ENCODE data around the gene ANKEF1. TPM values are rescaled to one million over a fixed set of nuclear protein-coding genes. Genes with fewer than 3 reads are reported as not detected.
"Not testable (repeated sequence)": the region's sequence is repeated elsewhere in the genome, so short reads cannot be mapped to it uniquely, and the experiment has no call there.

Gene ANKEF1
- total and polyA plus RNA-seq, 5 donors from 2014 or later = 1.1 to 6.0 (median 3.9) TPM

DNA sequence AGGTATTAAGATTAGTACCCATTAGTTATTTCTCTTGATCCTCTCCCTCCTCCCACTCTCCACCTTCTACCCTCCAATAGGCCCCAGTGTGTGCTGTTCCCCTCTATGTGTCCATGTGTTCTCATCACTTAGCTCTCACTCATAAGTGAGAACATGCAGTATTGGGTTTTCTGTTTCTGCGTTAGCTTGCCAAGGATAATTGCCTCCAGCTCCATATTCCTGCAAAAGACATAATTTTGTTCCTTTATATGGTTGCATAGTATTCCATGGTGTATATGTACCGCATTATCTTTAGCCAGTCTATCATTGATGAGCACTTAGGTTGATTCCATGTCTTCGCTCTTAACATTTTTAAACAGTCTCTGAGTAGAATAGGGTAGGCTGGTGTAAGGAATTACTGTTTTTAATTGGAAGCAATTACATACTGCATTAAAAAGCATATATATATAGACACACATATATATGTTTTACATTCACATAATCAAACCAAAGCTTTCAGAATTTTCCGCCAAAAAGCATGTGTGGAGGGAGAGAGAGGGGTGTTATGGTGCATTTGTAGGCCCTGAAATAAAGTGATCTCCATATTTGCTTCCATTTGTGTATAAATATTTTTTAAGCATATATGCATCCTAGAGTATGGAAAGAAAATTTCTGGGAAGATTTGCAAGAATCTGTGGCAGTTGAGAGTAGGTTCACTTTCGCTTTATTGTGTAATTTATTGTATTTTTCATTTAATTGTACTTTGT lies 709 bp upstream of the ANKEF1 start:
- no peaks in the 10 kb centered on the region for H3K9me3 Mint-ChIP-seq
- H3K27me3 ChIP-seq (ENCODE audit: control insufficient read depth, insufficient read depth, low read length) = no peaks in the 10 kb centered on the region

DNA sequence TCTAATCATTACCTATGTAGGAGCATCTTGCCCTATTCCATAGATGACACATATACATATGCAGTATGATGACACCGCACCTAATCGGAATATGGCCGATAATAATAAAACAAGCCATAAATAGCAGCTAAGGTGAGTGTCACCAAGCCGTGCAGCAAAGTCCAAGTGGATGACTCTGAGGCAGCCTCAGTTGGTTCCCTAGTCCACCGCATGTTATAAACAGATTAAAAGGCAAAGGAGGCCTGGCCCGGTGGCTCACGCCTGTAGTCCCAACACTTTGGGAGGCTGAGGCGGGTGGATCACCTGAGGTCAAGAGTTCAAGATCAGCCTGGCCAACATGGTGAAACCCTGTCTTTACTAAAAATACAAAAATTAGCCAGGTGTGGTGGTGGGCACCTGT lies 1.5 kb downstream of the ANKEF1 start:
- H3K36me3 ChIP-seq (ENCODE audit: control insufficient read depth, insufficient read depth, low read length); H3K27ac ChIP-seq (ENCODE audit: insufficient read depth, low read length, poor library complexity, severe bottlenecking); ATAC-seq (ENCODE audit: low read depth in 2 of 2); H3K27me3 ChIP-seq (ENCODE audit: control insufficient read depth, insufficient read depth, low read length); H3K36me3 Mint-ChIP-seq; H3K4me3 ChIP-seq (ENCODE audit: low read depth, low read length); DNase-seq; H3K9me3 Mint-ChIP-seq; H3K9me3 ChIP-seq (ENCODE audit: control insufficient read depth in 2 of 2, low read length in 2 of 2): not testable (repeated sequence)
- H3K4me1 ChIP-seq (ENCODE audit: control insufficient read depth, insufficient read depth, low read length, poor library complexity, severe bottlenecking) = peaks cover 15% of the 10 kb centered on the region
- H3K27me3 Mint-ChIP-seq = peaks cover 11% of the 10 kb centered on the region
- peak overlapping the region in 1 of 3 donors; percentile 67 for H3K27ac Mint-ChIP-seq
- peak overlapping the region in 2 of 4 donors; percentile 76 to 82 for H3K4me3 Mint-ChIP-seq
- peaks cover 7 to 25% (median 18%) of the 10 kb centered on the region in 4 donors for H3K4me1 Mint-ChIP-seq

More for the DNA sequence above, 709 bp upstream of the ANKEF1 start:
- Histone ChIP-seq H3K4me1 (ENCODE audit: control insufficient read depth, insufficient read depth, low read length, poor library complexity, severe bottlenecking) (peaks cover 15% of the 10 kb centered on the region), H3K9me3 (ENCODE audit: control insufficient read depth in 2 of 2, low read length in 2 of 2) (no peaks in the 10 kb centered on the region), H3K36me3 (ENCODE audit: control insufficient read depth, insufficient read depth, low read length) (no peaks in the 10 kb centered on the region), H3K4me3 (ENCODE audit: low read depth, low read length) (peak overlapping the region; percentile 21), H3K27ac (ENCODE audit: insufficient read depth, low read length, poor library complexity, severe bottlenecking) (no peak overlapping the region)
- DNase-seq (no peak), ATAC-seq (ENCODE audit: low read depth in 2 of 2) (no peak)
- peaks cover 7 to 21% (median 16%) of the 10 kb centered on the region in 4 donors for H3K4me1 Mint-ChIP-seq
- peaks cover 5% of the 10 kb centered on the region for H3K36me3 Mint-ChIP-seq
- H3K27ac Mint-ChIP-seq = no peak overlapping the region
- H3K27me3 Mint-ChIP-seq = peaks cover 23% of the 10 kb centered on the region
- H3K4me3 Mint-ChIP-seq = peak overlapping the region; percentile 7 to 86 (median 60)

DNA sequence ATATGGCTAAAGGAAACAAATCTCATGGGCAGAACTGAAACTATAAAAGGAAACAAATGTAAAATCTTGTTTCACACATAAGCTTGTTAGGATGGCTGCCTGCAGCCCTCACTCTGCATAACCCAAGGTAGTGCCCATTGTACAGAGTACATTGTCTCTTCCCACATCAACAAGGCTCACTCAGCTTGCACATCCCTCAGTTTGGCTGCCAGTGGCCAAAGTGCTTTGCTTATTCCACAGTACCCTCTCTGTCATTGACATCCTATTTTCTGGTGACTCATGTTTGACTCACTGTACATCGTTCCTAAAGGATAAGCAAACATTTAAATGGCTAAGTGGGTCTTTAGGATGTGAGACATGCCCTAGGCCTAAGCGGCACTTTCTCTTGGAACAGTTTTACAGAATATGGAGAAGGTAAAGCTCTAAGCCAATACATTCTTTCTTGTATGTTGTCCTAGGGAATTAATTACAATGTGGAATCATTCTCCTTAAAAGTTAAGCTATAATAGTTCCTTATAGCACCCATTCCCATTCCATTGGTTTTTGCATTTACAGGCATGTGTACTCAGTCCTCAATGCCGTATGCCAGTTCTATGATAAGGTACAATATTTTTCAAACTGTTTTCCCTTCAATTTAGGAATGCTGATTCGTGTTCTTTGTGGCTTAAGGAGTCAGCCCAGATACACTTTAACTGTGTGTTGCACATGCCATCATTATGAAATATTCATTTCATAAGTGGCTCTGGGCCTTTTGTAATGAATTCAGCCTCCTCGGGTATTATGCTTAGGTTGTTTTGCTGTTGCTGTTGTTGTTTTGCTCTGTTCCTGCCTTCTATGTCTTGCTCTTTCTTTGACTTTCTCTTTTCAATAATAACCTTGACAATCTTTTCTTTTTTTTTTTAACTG lies 5.5 kb downstream of the ANKEF1 start:
- no peaks in the 10 kb centered on the region for H3K27me3 ChIP-seq (ENCODE audit: control insufficient read depth, insufficient read depth, low read length)

DNA sequence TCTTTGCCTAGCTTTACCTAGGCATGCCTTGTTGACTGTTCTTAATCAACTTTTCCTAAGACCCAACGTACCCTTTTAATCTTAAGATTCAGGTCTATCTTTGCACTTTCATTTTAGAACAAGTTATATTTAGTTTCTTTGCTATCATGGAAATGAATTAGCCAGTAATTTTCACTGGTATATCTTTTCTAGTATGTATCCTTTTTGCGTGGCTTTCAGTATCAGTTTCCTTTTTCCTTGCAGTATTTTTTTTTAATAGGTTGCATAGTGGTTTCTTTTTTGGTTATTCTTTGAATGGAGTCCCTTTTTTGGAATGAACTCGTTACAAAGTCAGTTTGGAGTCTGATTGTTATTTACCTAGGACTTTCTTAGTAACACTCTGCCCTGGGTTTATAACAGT lies 7.3 kb downstream of the ANKEF1 start:
- no peaks in the 10 kb centered on the region for H3K9me3 ChIP-seq (ENCODE audit: control insufficient read depth in 2 of 2, low read length in 2 of 2)
- Mint-ChIP-seq H3K9me3 (no peaks in the 10 kb centered on the region), H3K4me1 (peaks cover 0 to 16% (median 7%) of the 10 kb centered on the region in 4 donors), H3K4me3 (no peak overlapping the region), H3K36me3 (peaks cover 23% of the 10 kb centered on the region), H3K27ac (no peak overlapping the region), H3K27me3 (no peaks in the 10 kb centered on the region)
- DNase-seq (no peak), ATAC-seq (ENCODE audit: low read depth in 2 of 2) (no peak)
- no peaks in the 10 kb centered on the region for H3K4me1 ChIP-seq (ENCODE audit: control insufficient read depth, insufficient read depth, low read length, poor library complexity, severe bottlenecking)
- no peak overlapping the region for H3K4me3 ChIP-seq (ENCODE audit: low read depth, low read length)
- no peak overlapping the region for H3K27ac ChIP-seq (ENCODE audit: insufficient read depth, low read length, poor library complexity, severe bottlenecking)
- H3K36me3 ChIP-seq (ENCODE audit: control insufficient read depth, insufficient read depth, low read length) = peaks cover 4% of the 10 kb centered on the region
- H3K27me3 ChIP-seq (ENCODE audit: control insufficient read depth, insufficient read depth, low read length) = no peaks in the 10 kb centered on the region

More for the DNA sequence above, 5.5 kb downstream of the ANKEF1 start:
- no peaks in the 10 kb centered on the region for H3K9me3 Mint-ChIP-seq
- ATAC-seq (ENCODE audit: low read depth in 2 of 2) = no peak
- no peak overlapping the region for H3K4me3 ChIP-seq (ENCODE audit: low read depth, low read length)
- H3K9me3 ChIP-seq (ENCODE audit: control insufficient read depth in 2 of 2, low read length in 2 of 2) = no peaks in the 10 kb centered on the region
- H3K36me3 ChIP-seq (ENCODE audit: control insufficient read depth, insufficient read depth, low read length) = peaks cover 4% of the 10 kb centered on the region
- H3K4me1 ChIP-seq (ENCODE audit: control insufficient read depth, insufficient read depth, low read length, poor library complexity, severe bottlenecking) = peaks cover 5% of the 10 kb centered on the region
- H3K4me1 Mint-ChIP-seq = peaks cover 6 to 25% (median 20%) of the 10 kb centered on the region in 4 donors
- peaks cover 18% of the 10 kb centered on the region for H3K36me3 Mint-ChIP-seq
- DNase-seq = no peak
- H3K27ac Mint-ChIP-seq = no peak overlapping the region
- H3K27me3 Mint-ChIP-seq = no peaks in the 10 kb centered on the region
- H3K27ac ChIP-seq (ENCODE audit: insufficient read depth, low read length, poor library complexity, severe bottlenecking) = no peak overlapping the region
- H3K4me3 Mint-ChIP-seq = peak overlapping the region in 2 of 4 donors; percentile 21 to 34

DNA sequence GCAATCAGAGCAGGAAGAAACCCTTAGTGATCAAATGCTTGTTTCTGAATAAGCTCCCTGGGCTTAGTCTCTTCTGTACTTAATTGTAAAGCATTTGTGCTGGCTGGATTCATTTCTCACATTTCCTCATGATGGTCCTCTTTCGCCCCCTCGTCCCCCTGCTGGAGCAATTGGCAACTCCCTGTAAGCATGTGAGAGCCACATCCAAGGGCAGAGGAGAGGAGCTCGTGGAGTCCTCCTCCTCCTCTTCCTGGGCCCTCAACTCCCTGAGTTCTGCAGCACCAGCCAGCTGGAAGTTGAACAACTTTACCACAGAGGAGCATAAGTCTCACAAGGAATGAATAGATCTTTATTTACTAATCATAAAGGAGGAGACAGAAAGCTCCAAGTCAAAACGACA lies 12.6 kb downstream of the ANKEF1 start:
- peaks cover 26% of the 10 kb centered on the region for H3K36me3 Mint-ChIP-seq
- no peak overlapping the region for H3K4me3 ChIP-seq (ENCODE audit: low read depth, low read length)
- no peak for DNase-seq
- peaks cover 4% of the 10 kb centered on the region for H3K36me3 ChIP-seq (ENCODE audit: control insufficient read depth, insufficient read depth, low read length)
- H3K27me3 Mint-ChIP-seq = no peaks in the 10 kb centered on the region
- ATAC-seq (ENCODE audit: low read depth in 2 of 2) = no peak
- no peak overlapping the region for H3K4me3 Mint-ChIP-seq
- no peak overlapping the region for H3K27ac ChIP-seq (ENCODE audit: insufficient read depth, low read length, poor library complexity, severe bottlenecking)
- H3K4me1 ChIP-seq (ENCODE audit: control insufficient read depth, insufficient read depth, low read length, poor library complexity, severe bottlenecking) = no peaks in the 10 kb centered on the region
- no peaks in the 10 kb centered on the region for H3K27me3 ChIP-seq (ENCODE audit: control insufficient read depth, insufficient read depth, low read length)
- H3K9me3 Mint-ChIP-seq = no peaks in the 10 kb centered on the region
- H3K27ac Mint-ChIP-seq = no peak overlapping the region
- no peaks in the 10 kb centered on the region for H3K4me1 Mint-ChIP-seq
- no peaks in the 10 kb centered on the region for H3K9me3 ChIP-seq (ENCODE audit: control insufficient read depth in 2 of 2, low read length in 2 of 2)

DNA sequence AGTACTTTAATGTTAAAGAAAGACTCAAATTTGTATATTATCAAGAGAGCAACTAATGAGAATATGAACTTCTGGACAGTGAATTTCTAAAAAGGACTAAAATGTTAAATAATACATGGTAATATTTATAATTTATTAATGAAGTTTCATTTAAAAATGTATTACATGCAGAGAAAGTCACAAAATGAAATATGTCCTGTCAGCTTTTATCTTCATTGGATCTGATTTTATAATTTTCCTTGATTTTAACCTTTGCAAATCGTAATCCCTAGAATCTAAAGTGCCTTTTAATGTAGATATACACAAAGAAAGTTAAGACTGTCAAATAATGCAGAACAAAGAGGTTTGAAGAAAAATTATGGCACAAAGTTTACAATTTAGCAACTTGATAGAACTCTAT lies 16.4 kb downstream of the ANKEF1 start:
- no peaks in the 10 kb centered on the region for H3K27me3 Mint-ChIP-seq
- H3K4me1 ChIP-seq (ENCODE audit: control insufficient read depth, insufficient read depth, low read length, poor library complexity, severe bottlenecking) = no peaks in the 10 kb centered on the region
- H3K27me3 ChIP-seq (ENCODE audit: control insufficient read depth, insufficient read depth, low read length) = no peaks in the 10 kb centered on the region
- H3K27ac Mint-ChIP-seq = no peak overlapping the region
- H3K9me3 ChIP-seq (ENCODE audit: control insufficient read depth in 2 of 2, low read length in 2 of 2) = no peaks in the 10 kb centered on the region
- H3K27ac ChIP-seq (ENCODE audit: insufficient read depth, low read length, poor library complexity, severe bottlenecking) = no peak overlapping the region
- no peak overlapping the region for H3K4me3 ChIP-seq (ENCODE audit: low read depth, low read length)
- ATAC-seq (ENCODE audit: low read depth in 2 of 2) (no peak), DNase-seq (no peak)
- H3K4me1 Mint-ChIP-seq = peaks cover 0 to 3% (median 1%) of the 10 kb centered on the region in 4 donors
- peaks cover 42% of the 10 kb centered on the region for H3K36me3 Mint-ChIP-seq
- H3K9me3 Mint-ChIP-seq = no peaks in the 10 kb centered on the region
- peaks cover 9% of the 10 kb centered on the region for H3K36me3 ChIP-seq (ENCODE audit: control insufficient read depth, insufficient read depth, low read length)
- H3K4me3 Mint-ChIP-seq = no peak overlapping the region

DNA sequence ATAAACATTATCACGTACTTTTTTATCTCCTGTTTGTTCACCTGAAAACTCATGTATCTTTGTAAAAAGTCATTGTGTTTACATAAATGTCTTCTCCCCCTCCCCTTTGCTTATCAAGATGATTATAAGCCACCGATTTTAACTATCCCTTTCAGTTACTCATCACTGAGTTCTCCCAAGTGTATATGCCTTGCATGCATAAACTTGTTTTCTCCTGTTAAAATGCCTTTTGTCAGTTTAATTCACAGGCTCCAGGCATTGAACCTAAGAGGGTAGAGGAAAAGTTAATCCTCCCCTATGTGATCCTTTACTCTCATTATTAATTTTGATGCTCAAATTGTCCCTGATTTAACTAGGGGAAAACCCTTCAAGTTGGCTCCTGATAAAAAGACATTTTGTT lies 24.2 kb downstream of the ANKEF1 start:
- H3K4me3 ChIP-seq (ENCODE audit: low read depth, low read length) = no peak overlapping the region
- Mint-ChIP-seq H3K27me3 (no peaks in the 10 kb centered on the region), H3K4me3 (no peak overlapping the region), H3K27ac (no peak overlapping the region), H3K4me1 (peaks cover 0 to under 1% (median under 1%) of the 10 kb centered on the region in 4 donors), H3K9me3 (no peaks in the 10 kb centered on the region), H3K36me3 (peaks cover 27% of the 10 kb centered on the region)
- ATAC-seq (ENCODE audit: low read depth in 2 of 2) = no peak
- peaks cover 8% of the 10 kb centered on the region for H3K36me3 ChIP-seq (ENCODE audit: control insufficient read depth, insufficient read depth, low read length)
- no peaks in the 10 kb centered on the region for H3K27me3 ChIP-seq (ENCODE audit: control insufficient read depth, insufficient read depth, low read length)
- H3K9me3 ChIP-seq (ENCODE audit: control insufficient read depth in 2 of 2, low read length in 2 of 2) = no peaks in the 10 kb centered on the region
- no peak for DNase-seq
- no peak overlapping the region for H3K27ac ChIP-seq (ENCODE audit: insufficient read depth, low read length, poor library complexity, severe bottlenecking)
- no peaks in the 10 kb centered on the region for H3K4me1 ChIP-seq (ENCODE audit: control insufficient read depth, insufficient read depth, low read length, poor library complexity, severe bottlenecking)

All from CD4-positive, CD25-positive, alpha-beta regulatory T cell (primary cell).